Fibroblast of pulmonary artery (primary cell): ENCODE data around the gene SNN.
A peak's percentile ranks its signal among the peaks of the same experiment; 100 is the strongest.

ENCODE experiments used
- DNase-seq: peaks from one replicate; pipeline ENCODE4 v3.0.0-alpha.2; 2010; ENCODE audit warnings: low read depth
- H3K4me3 ChIP-seq: replicated peaks from 2 replicates; pipeline ENCODE4 v1.5.1; 2011; ENCODE audit warnings: low read depth, mild to moderate bottlenecking, control low read depth, low read length, moderate library complexity
- CTCF ChIP-seq: IDR thresholded peaks from 2 replicates; pipeline ENCODE4 v1.5.1; 2011; ENCODE audit warnings: mild to moderate bottlenecking, control low read depth, low read length, inconsistent platforms; ENCODE audit errors: missing control alignments

Gene SNN

DNA sequence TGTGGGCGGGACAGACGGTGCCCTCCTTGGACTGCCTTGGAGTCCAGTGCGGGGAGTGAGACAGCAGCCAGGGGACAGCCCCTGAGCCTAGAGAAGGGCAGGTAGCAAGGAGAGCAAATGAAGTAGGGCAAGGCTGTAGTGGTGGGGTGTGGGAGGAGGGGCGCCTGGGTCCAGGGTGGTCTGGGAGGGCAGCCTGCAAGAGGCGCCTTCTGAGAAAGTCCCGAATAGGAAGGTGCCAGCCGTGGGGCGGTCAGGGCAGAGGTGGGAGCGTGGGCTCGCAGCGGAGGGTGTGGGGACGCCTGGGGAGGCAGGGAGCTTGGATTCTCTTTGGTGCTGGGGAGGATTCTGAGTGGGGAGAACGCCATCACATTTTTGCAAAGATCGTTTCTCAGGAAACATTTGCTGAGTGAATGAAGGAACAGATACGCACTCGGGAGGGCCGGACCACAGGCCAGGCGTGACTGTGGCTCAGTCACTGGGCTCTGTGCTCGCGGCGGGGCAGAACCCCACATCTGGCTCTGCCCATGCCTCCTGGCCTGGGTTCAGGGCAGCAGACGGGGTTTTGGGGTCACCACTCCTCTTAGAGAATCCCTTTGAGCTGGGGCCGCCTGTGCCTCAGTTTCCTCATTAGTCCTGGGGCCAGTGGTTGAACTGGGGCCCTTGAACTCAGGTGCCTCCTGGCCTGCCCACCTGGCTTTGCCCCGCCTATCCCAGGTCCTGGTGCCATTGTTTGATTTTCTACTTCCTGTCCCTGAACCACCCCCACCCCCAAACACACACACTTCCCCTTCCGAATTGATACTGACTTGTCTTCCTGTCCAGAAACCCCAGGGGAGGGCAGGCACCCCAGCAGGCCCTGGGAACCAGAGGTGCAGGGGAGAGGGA is 4.2 kb downstream of the SNN start:
- no peak for DNase-seq
- no peak overlapping the region for H3K4me3 ChIP-seq
- TF ChIP-seq CTCF: no peak

DNA sequence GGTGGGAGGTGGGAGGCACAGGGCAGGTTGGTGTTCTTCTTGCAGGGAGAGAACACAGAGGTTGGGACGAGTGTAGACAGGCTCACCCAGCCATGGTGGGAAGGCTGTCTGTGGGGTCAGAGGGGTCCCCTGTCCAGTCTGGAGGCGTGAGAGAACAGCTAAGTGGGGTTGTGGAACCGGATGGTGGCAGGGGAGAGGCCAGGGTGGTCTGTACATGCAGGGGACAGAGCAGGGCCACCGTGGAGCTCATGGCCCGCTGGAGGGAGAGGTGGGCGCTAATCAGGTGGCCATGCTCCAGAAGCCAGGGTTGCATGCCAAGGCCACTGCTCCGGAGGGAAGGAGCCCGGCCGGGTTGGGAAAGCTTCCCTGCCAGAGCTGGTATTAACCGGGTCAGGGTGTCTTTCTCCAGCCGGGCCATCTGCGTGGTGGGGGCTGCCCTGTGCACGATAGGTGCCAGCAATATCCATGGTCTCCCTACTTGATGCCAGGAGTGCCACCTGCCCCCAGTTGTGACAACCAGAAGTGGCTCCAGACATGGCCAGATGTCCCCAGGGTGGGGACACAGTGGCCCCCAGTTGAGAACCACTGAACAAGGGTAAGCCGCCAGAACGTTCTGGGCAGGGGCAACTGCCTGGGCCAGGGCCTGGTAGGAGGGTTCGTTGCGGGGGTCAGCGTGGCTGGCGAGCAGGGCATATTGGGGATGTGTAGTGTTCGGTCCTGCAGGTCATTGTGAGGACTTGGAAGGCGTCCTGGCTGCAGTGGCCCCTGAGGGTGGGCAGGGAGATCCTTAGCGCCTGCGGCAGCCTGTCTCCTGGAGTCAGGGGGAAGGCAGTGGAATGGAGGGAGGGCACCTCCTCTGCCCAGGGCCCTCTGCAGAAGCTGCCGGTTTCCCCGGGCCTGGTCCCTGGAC is 5.1 kb downstream of the SNN start:
- TF ChIP-seq CTCF: no peak
- DNase-seq: no peak
- H3K4me3 ChIP-seq: no peak overlapping the region

GRCh38 chr16:11674001-11674817 is 6.0 kb downstream of the SNN start:
- no peak overlapping the region for H3K4me3 ChIP-seq
- no peak for TF ChIP-seq CTCF
- DNase-seq: no peak

DNA sequence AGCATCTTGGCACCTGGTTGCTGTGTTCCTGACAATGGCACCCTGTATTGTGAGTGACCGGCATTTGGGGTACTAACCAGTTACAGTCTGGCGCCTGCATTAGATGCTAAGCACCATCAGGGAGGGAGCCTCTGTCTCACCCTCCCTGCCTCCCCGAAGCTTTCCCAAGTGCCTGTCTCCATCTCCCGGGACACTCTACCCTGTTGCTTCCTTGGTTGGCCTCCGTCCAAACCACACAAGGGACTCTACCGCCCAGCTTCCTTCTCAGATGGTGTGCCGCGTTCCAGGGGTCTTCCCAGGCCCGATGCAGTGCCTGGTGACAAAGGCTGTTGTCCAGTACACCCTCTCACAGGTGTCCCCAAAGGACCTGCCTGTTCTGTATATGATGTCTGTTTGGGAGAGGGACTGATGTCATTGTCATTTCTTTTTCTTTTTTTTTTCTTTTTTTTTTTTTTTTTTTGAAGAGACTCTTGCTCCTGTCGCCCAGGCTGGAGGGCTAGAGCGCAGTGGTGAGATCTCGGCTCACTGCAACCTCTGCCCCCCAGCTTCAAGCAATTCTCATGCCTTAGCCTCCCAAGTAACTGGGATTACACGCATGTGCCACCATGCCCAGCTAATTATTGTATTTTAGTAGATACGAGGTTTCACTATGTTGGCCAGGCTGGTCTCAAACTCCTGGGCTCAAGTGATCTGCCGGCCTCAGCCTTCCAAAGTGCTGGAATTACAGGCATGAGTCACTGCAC is 6.7 kb downstream of the SNN start:
- H3K4me3 ChIP-seq: no peak overlapping the region
- no peak for TF ChIP-seq CTCF
- DNase-seq: peak; percentile 46

DNA sequence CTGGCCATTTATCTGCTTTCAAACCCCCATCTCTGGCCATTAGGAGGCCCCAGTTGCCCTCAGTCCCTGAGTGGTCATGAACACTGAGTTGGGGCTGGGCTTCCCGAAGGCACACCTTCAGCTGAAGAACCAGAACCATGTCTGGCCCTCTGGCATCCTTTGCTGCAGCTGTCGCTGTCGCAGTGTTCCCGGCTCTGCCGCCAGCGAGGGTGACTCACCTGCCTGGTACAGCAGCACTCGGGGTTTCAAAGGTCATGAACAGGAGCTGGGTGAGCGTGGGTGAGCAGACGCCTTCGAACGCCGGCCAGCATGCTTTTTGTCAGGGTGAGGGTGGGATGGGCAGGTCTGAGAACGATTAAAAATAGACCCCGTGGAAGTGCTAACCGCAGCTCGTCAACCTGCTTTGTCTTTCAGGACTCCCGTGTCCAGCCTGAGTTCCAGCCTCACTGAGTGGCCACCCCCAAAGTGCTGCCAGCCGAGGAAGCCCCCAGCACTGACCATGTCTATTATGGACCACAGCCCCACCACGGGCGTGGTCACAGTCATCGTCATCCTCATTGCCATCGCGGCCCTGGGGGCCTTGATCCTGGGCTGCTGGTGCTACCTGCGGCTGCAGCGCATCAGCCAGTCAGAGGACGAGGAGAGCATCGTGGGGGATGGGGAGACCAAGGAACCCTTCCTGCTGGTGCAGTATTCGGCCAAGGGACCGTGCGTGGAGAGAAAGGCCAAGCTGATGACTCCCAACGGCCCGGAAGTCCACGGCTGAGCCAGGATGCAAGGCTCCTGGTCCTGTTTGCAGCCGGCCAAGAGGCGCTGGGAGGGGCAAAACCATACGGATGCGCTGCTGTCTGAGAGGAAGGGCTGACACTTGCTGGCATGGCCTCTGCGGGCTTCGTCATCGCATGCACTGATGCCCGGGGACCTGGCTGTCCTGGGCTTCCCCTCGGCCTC is 7.6 kb downstream of the SNN start:
- no peak for DNase-seq
- TF ChIP-seq CTCF: no peak
- no peak overlapping the region for H3K4me3 ChIP-seq
